ENCODE measurements around the gene SCN1B.
"Not testable (repeated sequence)": the region's sequence is repeated elsewhere in the genome, so short reads cannot be mapped to it uniquely, and the experiment has no call there.

SCN1B gene

DNA sequence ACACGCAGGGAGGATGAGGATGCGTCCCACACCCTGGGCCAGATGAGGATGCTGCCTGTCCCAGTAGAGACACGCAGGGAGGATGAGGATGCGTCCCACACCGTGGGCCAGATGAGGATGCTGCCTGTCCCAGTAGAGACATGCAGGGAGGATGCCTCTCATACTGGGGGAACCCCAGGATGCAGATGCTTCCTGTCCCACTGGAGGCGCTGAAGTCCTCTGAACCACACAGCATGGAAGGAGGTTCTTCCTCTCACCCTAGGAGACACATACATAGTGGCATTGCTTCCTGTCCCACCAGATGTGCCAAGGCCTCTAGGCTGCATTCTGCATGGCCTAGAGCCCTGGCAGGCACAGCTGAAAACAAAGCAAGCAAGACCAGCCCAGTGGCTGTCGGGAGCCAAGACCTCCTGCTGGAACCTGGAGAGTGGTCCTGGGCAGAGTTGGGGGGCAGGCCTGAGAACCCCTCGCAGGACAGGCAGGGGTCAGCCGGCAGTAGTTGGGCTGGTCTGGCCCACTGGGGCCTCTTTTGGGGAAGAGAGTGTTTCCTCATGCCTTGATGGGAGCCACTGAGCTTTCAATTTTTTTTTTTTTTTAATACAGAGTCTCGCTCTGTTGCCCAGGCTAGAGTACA lies 15.5 kb downstream of the SCN1B start:
- TF ChIP-seq, protein P1, sequence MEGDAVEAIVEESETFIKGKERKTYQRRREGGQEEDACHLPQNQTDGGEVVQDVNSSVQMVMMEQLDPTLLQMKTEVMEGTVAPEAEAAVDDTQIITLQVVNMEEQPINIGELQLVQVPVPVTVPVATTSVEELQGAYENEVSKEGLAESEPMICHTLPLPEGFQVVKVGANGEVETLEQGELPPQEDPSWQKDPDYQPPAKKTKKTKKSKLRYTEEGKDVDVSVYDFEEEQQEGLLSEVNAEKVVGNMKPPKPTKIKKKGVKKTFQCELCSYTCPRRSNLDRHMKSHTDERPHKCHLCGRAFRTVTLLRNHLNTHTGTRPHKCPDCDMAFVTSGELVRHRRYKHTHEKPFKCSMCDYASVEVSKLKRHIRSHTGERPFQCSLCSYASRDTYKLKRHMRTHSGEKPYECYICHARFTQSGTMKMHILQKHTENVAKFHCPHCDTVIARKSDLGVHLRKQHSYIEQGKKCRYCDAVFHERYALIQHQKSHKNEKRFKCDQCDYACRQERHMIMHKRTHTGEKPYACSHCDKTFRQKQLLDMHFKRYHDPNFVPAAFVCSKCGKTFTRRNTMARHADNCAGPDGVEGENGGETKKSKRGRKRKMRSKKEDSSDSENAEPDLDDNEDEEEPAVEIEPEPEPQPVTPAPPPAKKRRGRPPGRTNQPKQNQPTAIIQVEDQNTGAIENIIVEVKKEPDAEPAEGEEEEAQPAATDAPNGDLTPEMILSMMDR (IDR thresholded peaks at IDR 0.05; ENCODE audit: unreplicated experiment in 3 of 3) = peak in 1 of 3 experiments; percentile 18
- Mint-ChIP-seq H3K4me1 (peaks cover 13% of the 10 kb centered on the region), H3K27me3 (ENCODE audit: low read depth) (peaks cover 22% of the 10 kb centered on the region), H3K27ac (no peak overlapping the region), H3K36me3 (ENCODE audit: low read depth) (no peaks in the 10 kb centered on the region), H3K9me3 (no peaks in the 10 kb centered on the region), H3K4me3 (no peak overlapping the region)

GRCh38 chr19:35046461-35046860 lies 16.2 kb downstream of the SCN1B start:
- Mint-ChIP-seq H3K27ac (no peak overlapping the region), H3K36me3 (ENCODE audit: low read depth) (no peaks in the 10 kb centered on the region), H3K9me3 (no peaks in the 10 kb centered on the region), H3K27me3 (ENCODE audit: low read depth) (peaks cover 19% of the 10 kb centered on the region), H3K4me3 (no peak overlapping the region), H3K4me1 (peaks cover 13% of the 10 kb centered on the region)
- TF ChIP-seq, protein P1 (IDR thresholded peaks at IDR 0.05; ENCODE audit: unreplicated experiment in 3 of 3) = no peak

DNA sequence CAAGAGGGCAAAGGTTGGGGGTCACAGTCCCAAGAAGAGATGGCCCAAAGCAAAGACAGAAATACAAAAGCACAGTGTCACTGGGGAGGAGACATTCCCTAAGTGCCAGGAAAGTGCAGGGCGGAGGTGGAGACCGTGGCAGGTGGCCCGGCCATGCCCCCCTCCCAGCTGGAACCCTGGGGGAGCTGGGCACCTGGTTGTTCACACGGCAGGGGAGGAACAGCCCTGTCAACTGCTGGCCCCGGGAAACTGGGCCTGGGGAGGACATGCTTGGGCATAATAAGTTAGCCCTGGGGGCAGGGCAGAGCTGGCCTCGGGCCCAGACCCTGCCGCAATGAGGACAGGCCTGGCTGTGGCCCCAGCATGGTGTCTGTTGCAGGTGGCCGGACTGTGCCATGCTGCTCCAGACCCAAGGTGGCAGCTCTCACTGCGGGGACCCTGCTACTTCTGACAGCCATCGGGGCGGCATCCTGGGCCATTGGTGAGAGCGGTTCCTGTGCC lies 18.7 kb downstream of the SCN1B start:
- Mint-ChIP-seq H3K9me3 (no peaks in the 10 kb centered on the region), H3K4me1 (peaks cover 5% of the 10 kb centered on the region), H3K27me3 (ENCODE audit: low read depth) (peaks cover 19% of the 10 kb centered on the region), H3K36me3 (ENCODE audit: low read depth) (no peaks in the 10 kb centered on the region), H3K27ac (no peak overlapping the region), H3K4me3 (no peak overlapping the region)
- TF ChIP-seq, protein P1 (IDR thresholded peaks at IDR 0.05; ENCODE audit: unreplicated experiment in 3 of 3) = no peak

- no peaks in the 10 kb centered on the region for H3K9me3 Mint-ChIP-seq
- H3K27me3 Mint-ChIP-seq (ENCODE audit: low read depth) = peaks cover 19% of the 10 kb centered on the region
- H3K27ac Mint-ChIP-seq = no peak overlapping the region
Measured at GRCh38 chr19:35049456-35049855, 19.2 kb downstream of the SCN1B start.

GRCh38 chr19:35050662-35051061 lies 20.4 kb downstream of the SCN1B start:
- not testable (repeated sequence) for H3K9me3 Mint-ChIP-seq; H3K27ac Mint-ChIP-seq; H3K36me3 Mint-ChIP-seq (ENCODE audit: low read depth); H3K4me1 Mint-ChIP-seq; H3K4me3 Mint-ChIP-seq
- peaks cover 19% of the 10 kb centered on the region for H3K27me3 Mint-ChIP-seq (ENCODE audit: low read depth)

More at GRCh38 chr19:35049456-35049855, 19.2 kb downstream of the SCN1B start:
- Mint-ChIP-seq H3K4me1 (peaks cover under 1% of the 10 kb centered on the region), H3K36me3 (ENCODE audit: low read depth) (no peaks in the 10 kb centered on the region), H3K4me3 (no peak overlapping the region)
- TF ChIP-seq, protein P1 (IDR thresholded peaks at IDR 0.05; ENCODE audit: unreplicated experiment in 3 of 3) = no peak

DNA sequence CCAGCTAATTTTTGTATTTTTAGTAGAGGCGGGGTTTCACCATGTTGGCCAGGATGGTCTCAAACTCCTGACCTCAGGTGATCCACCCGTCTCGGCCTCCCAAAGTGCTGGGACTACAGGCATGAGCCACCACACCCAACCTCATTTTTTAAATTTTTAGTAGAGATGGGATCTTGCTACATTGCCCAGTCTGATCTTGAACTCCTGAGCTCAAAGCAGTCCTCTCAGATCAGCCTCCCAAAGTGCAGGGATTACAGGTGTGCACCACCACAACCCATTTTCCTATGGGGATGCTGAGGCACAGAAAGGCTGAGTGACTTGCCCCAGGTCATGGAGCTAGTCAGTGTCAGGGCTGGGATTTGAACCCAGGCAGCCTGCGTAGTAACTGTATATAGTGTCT lies 21.0 kb downstream of the SCN1B start:
- not testable (repeated sequence) for H3K36me3 Mint-ChIP-seq (ENCODE audit: low read depth); H3K9me3 Mint-ChIP-seq; H3K4me3 Mint-ChIP-seq; H3K27ac Mint-ChIP-seq; H3K4me1 Mint-ChIP-seq
- peaks cover 23% of the 10 kb centered on the region for H3K27me3 Mint-ChIP-seq (ENCODE audit: low read depth)

- Mint-ChIP-seq H3K4me3 (no peak overlapping the region), H3K27ac (no peak overlapping the region), H3K4me1 (no peaks in the 10 kb centered on the region), H3K9me3 (no peaks in the 10 kb centered on the region), H3K36me3 (ENCODE audit: low read depth) (no peaks in the 10 kb centered on the region), H3K27me3 (ENCODE audit: low read depth) (peaks cover 29% of the 10 kb centered on the region)
- TF ChIP-seq, protein P1 (IDR thresholded peaks at IDR 0.05; ENCODE audit: unreplicated experiment in 3 of 3) = no peak
Measured at GRCh38 chr19:35051796-35052195, 21.5 kb downstream of the SCN1B start.

Measured in nephron (organoid).